HG03342 (cell line): ENCODE data around the gene ZCCHC17.
A peak's percentile ranks its signal among the peaks of the same experiment; 100 is the strongest.
"Not testable (repeated sequence)": the region's sequence is repeated elsewhere in the genome, so short reads cannot be mapped to it uniquely, and the experiment has no call there.

Experiments
- ATAC-seq: cut with Tn5 transposase; IDR thresholded peaks from one replicate; pipeline ENCODE4 v1.9.1; 2021; ENCODE audit warnings: mild to moderate bottlenecking, moderate library complexity; ENCODE audit not compliant: unreplicated experiment

ZCCHC17 gene

GRCh38 chr1:31296486-31297276, at the start of gene ZCCHC17, which contains the start of gene SNRNP40:
Gene ZCCHC17 (plus strand): TSS chr1:31297032. CDS start chr1:31310099, 13,067 bp downstream.
Gene SNRNP40 (minus strand): TSS chr1:31296788. CDS start chr1:31296751, 37 bp downstream.
- ATAC-seq: peak; percentile 96

- no peak for ATAC-seq
Measured at GRCh38 chr1:31248276-31248675, 48.6 kb upstream of the ZCCHC17 start.

- no peak for ATAC-seq
Measured at GRCh38 chr1:31249854-31250253, 47.0 kb upstream of the ZCCHC17 start.

GRCh38 chr1:31257213-31257612, 39.6 kb upstream of the ZCCHC17 start:
- no peak for ATAC-seq

GRCh38 chr1:31258581-31258980, 38.3 kb upstream of the ZCCHC17 start:
- ATAC-seq: no peak

GRCh38 chr1:31259746-31260145, 37.1 kb upstream of the ZCCHC17 start:
- ATAC-seq: no peak

DNA sequence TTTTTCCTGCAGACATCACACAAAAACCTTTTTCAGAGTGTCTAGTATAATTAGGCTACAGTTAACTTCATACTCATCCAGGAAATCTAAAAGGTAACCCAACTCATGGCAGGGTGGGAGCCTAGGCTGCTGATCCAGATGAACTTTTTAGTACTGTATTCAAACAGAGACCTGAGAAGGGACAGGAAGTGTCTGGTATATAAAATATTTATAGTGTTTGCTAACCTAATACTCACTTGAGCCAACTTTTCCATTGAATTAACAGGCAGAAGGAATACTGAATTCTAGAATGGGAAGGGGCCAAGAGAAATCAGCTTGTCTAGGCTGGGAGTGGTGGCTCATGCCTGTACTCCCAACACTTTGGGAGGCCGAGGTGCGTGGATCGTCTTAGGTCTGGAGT, 34.9 kb upstream of the ZCCHC17 start:
- ATAC-seq: no peak

DNA sequence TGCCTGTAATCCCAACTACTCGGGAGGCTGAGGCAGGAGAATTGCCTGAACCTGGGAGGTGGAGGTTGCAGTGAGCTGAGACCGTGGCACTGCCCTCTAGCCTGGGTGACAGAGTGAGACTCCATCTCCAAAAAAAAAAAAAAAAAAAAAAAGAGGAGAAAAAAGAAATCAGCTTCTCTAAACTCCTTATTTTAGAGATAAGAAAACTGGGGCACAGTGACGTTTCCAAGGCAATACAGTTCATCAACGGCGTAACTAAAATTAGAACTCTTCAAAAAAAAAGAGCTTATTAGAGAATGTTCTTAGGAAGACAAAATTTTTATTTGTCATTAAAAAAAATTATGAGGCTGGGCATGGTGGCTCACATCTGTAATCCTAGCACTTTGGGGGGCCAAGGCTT, 34.4 kb upstream of the ZCCHC17 start:
- not testable (repeated sequence) for ATAC-seq

- ATAC-seq: no peak
Measured at GRCh38 chr1:31263408-31263807, 33.4 kb upstream of the ZCCHC17 start.

DNA sequence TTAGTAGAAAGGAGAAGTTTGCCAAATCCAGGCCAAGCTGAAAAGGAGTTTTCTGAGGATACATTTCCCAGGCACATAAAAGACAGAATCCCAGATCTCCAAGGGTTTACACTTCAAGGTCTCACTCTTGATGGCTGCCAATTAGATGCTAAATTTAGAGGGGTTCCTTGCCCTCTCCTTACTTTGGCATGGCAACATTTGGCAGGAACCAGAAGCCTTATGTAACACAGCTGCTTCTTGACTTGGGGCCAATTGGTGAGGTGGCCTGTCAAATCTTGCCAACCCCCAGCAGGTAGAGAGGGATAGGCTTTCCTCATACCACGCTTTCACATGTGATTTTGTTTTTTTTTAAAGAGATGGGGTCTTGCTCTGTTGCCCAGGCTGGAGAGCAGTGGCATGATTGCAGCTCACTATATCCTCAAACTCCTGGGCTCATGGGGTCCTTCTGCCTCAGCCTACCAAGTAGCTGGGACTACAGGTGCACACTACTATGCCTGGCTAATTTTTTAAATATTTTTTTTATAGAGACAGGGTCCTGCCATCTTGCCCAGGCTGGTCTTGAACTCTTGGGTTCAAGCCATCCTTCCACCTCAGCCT, 31.9 kb upstream of the ZCCHC17 start:
- ATAC-seq: no peak

GRCh38 chr1:31266547-31266946, 30.3 kb upstream of the ZCCHC17 start:
- no peak for ATAC-seq

- ATAC-seq: no peak
Measured at GRCh38 chr1:31272369-31272768, 24.5 kb upstream of the ZCCHC17 start.

GRCh38 chr1:31273619-31274018, 23.2 kb upstream of the ZCCHC17 start:
- ATAC-seq: no peak

- ATAC-seq: not testable (repeated sequence)
Measured at GRCh38 chr1:31282426-31282825, 14.4 kb upstream of the ZCCHC17 start.

DNA sequence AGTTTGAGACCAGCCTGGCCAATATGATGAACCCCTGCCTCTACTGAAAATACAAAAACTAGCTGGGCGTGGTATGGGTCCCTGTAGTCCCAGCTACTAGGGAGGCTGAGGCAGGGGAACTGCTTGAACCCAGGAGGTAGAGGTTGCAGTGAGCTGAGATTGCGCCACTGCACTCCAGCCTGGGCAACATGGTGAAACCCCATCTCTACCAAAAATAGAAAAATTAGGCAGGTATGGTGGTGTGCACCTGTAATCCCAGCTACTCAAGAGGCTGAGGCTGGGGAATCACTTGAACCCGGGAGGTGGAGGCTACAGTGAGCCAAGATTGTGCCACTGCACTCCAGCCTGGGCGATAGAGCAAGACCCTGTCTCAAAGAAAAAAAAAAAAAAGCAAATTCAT, 9.0 kb upstream of the ZCCHC17 start:
- ATAC-seq: not testable (repeated sequence)

GRCh38 chr1:31289021-31289420, 7.8 kb upstream of the ZCCHC17 start:
- no peak for ATAC-seq

- ATAC-seq: no peak
Measured at GRCh38 chr1:31295874-31296485, 852 bp upstream of the ZCCHC17 start.

DNA sequence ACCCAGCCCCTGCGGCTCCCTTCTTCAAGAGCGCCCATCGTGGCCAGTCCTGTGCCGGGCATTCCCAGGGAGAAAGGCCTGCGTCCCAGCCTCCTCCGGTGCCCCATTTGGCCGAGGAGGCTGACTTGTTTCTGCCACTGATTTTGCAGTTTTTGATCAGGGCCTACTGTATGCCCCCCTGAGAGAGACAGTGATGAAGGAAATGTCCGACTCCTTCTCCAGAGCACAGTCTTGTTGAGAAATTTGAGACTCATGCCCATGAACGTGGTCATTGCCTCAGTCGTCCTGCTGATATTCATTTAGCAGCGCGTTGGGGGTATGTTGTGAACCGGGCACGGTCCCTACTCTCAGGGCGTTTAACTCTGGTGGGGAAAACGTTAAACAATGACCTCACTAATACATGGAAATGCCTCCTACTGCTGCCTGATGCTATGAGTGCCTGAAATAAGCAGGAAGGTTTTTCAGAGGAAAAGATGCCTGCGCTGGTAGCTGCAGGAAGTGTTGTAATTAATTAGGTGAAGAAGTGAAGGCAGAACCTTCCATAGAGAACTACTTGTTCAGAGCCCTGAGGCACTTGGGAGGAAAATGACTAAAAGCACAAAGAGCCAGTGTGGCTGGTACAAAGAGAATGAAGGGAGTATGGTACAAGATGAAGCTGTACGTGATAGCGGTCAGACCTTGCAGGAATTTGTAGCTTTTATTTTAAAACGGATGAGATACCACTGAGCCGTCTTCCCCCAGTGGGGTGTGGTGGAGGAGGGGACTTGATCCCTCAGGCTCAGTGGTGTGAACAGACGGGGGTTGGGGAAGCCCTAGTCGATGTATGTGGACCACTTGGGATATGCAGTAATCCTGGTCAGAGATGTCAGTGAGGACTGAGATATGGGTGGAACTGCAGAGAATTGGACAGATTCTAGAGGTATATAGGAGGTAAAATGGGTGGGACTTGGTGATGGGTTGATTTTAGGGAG, 730 bp downstream of the ZCCHC17 start:
- no peak for ATAC-seq

- ATAC-seq: no peak
Measured at GRCh38 chr1:31299365-31299764, 2.5 kb downstream of the ZCCHC17 start.

DNA sequence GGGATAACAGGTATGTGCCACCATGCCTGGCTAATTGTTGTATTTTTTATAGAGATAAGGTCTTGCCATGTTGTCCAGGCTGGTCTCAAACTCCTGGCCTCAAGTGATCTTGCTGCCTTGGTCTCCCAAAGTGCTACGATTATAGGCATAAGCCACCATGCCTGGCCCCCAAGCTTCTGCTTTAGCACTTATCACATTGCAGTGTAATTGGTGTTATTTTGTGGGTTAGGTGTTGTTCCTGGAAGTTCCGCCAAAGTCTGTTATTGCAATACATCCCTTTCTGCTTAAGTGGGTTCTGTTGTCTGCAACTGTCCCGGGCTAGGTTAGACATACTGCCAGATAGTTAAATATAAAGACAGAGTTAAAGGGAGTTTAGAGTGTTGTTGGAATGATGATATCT, 3.4 kb downstream of the ZCCHC17 start:
- ATAC-seq: no peak
